ENCODE results near the gene CCDC38.
"Not testable (repeated sequence)": the region's sequence is repeated elsewhere in the genome, so short reads cannot be mapped to it uniquely, and the experiment has no call there.

Gene CCDC38

DNA sequence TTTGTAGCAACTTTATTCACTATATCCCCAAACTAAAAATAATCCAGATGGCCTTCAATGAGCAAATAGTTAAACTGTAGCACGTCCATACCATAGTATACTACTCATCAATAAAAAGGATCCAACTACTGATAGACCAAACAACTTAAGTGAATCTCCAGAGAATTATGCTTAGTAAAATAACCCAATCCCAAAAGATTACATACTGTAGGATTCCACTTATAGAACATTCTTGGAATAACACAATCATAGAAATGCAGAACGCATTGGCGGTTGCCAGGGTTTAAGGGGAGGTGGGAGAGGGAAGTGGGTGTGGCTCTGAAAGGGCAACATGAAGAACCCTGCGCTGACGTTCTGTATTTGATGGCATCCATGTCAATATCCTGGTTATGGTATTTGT, 55.1 kb downstream of the CCDC38 start:
- no peak for DNase-seq (ENCODE audit: insufficient read length, low spot score)
- FAIRE-seq = no peak

DNA sequence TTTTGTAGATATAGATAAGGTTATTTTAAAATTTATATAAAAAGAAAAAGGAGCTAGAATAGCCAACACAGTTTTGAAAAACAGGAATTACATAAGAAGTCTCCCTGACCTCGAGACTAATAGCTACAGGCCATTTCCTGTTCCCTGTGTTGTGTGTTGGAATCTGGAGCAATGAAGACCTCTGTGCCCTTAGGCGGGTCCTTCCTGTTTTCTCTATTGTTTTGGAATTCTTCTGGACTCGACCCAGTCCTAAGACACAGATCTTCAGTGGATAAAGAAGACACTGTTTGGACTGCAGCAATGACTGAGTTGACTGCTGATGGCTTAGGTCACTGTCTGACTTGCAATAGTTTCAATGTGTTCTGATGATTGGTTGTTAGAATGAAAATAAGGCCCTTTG, 57.4 kb downstream of the CCDC38 start:
- FAIRE-seq (no peak), DNase-seq (ENCODE audit: insufficient read length, low spot score) (no peak)

DNA sequence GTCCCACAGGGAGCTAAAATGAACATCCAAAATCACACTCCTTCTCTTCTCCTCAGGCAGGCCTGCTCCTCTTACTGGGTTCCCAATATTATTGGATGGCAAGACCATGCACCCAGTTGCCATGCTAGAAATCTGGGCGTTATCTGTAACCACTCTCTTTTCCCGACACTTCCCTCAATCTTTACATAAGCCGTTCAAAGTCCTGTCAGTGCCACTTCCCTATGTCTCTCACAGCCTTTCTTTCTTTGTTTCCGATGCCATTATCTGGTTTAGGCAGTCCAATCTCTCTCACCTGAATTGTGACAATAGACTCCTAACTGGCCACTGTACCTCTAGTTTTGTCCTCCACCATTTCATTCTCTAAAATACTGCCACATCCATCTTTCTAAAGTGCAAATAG, 59.5 kb downstream of the CCDC38 start:
- no peak for DNase-seq (ENCODE audit: insufficient read length, low spot score)
- FAIRE-seq = no peak

DNA sequence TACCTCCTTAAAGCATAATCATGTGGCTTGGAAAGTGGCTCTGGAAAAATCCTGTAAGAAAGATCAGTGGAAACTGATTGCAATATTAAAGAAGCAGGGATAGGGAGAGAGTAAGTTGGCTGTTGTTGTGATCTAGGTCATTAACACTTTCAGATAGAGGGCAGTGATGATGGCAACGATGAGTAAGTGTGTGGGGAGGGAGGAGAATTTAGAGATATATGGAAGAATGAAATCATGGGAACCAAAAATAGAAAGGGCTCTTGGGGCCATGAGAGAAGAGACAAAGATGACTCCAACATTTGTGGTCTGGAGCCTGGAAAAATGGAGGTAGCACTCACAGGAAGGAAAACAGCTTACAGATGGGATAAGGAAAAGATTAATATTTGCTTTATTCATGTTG, 60.3 kb downstream of the CCDC38 start:
- DNase-seq (ENCODE audit: insufficient read length, low spot score) (no peak), FAIRE-seq (no peak)

DNA sequence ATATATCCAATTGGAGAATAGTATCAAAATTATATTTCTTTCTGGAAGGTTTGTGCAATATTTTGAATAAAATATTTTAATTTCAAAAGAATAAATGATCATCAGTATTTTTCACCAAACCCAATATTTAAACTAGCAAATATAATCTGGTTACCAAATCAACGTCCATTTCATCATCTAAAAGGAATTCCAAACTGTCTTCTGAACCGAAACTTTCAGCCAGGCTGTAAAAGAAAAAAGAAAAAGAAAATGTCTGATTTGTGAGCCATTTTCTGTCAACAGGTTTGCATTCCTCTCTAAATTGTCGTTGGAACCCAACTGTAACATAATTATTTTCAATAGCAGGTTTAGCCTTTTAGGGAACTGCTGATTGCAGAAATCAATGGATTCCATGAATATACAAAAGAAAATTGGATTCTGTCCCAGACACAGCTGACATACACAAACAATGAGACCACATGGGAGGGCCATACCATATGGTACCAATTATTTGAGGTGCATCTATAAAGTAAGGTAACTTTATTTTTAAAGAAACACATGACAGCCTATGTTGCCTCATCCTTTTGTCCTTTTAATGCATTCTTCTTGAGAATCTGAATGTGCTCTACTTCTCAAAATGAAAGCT, 61.0 kb downstream of the CCDC38 start:
- FAIRE-seq (no peak), DNase-seq (ENCODE audit: insufficient read length, low spot score) (no peak)

DNA sequence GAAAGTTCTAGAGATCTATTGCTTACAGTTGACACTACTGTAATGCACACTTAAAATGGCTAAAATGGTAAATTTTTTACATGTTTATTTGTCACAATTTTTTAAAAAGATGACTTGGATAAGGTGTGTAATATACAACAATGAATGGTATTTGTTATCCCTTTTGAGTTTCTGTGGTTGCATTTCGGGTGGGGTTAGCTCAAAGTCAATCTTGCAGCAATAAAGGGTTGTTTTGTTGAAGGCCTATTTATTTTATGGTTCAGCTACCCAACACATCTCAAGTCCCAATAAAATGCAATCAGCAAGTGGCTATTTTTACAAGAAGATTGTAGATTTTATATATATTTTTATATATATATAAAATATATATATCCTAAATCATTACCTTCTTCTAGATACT, 61.5 kb downstream of the CCDC38 start:
- DNase-seq (ENCODE audit: insufficient read length, low spot score) (no peak), FAIRE-seq (no peak)

DNA sequence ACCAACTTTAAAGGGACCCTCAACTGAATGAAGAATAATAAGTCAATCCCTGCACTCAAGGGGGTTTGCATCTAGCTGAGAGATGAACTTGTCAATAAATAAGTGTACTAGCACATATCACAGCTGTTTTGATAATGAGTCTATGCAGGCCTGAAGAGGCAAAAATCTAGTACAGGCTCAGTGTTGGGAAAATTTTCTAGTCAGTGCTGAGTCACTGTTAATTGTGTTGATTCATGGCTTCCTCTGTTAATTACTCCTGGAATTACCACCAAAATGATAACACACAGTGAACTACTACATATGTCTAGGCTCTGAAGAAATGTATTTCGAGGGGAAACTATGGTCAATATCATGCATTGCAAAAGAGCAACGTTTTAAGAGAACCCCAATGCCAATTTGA, 64.8 kb downstream of the CCDC38 start:
- FAIRE-seq = no peak
- DNase-seq (ENCODE audit: insufficient read length, low spot score) = no peak

DNA sequence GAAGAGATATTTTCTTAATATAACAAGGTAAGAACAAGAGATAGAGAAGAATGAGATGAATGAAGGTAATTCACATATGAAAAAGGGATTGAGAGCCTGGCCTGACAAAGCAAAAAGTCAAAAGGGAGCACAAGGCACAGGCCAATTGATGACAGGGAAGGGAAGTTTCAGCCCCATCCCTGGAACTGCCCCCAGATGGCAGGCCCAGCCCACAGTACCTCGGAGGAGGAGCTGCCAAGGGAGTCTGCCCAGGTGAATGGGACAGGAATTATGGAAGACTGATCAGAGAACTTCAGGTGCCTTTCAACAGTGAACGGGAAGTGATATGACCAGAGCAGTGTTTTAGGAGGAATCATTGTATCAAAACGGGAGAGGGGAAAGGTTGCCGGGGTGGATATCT, 68.0 kb downstream of the CCDC38 start:
- FAIRE-seq (no peak), DNase-seq (ENCODE audit: insufficient read length, low spot score) (no peak)

DNA sequence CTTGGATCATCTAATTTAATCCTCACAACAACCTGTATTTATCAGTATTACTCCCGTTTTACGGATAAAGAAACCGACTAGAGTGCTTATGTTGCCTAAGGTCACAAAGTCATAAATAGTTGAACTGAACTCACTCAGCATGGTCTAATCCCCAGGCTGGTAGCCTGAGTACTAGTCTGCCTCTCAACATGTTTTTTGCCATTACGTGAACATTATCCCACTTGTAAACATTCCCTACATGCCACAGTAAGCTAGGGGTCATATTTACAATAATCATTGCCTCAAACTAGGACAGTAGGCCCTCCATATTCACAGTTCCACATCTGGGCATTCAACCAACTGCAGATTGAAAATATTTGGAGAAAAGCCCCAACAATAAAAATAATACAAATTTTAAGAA, 71.5 kb downstream of the CCDC38 start:
- FAIRE-seq = no peak

DNA sequence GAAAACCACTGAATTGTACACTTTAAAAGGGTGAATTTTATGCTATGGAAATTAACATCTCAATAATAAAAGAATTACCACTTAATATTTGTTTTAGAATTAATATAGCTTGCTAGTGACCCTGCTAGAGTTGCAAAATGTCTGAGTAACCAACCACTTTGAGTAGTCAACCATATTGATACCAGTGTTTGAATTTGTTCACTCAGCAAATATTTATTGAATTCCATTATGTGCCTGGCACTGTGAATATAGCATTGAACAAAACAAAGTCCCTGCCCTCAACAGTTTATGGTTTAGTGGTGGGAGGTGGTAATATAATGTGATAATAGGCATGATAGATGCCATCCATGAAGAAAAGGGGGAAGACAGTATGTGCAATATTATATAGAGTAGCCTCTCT, 79.1 kb downstream of the CCDC38 start:
- FAIRE-seq (no peak), DNase-seq (ENCODE audit: insufficient read length, low spot score) (no peak)

More for the DNA sequence above, 71.5 kb downstream of the CCDC38 start:
- no peak for DNase-seq (ENCODE audit: insufficient read length, low spot score)

DNA sequence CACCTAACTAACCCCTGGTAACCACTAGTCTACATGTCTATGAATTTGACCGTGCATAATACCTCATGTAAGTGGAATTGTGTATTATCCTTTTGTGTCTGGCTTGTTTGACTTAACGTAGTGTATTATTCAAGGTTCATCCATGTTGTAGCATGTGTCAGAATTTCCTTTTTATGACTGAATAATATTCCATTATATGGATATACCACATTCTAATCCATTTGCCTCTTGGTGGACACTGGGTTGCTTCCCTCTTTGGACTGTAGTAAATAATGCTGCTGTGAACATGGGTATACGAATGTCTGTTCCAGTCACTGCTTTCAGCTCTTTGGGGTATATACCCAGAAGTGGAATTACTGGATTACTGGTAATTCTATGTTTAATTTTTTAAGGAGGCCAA, 80.4 kb downstream of the CCDC38 start:
- no peak for DNase-seq (ENCODE audit: insufficient read length, low spot score)
- FAIRE-seq = no peak

DNA sequence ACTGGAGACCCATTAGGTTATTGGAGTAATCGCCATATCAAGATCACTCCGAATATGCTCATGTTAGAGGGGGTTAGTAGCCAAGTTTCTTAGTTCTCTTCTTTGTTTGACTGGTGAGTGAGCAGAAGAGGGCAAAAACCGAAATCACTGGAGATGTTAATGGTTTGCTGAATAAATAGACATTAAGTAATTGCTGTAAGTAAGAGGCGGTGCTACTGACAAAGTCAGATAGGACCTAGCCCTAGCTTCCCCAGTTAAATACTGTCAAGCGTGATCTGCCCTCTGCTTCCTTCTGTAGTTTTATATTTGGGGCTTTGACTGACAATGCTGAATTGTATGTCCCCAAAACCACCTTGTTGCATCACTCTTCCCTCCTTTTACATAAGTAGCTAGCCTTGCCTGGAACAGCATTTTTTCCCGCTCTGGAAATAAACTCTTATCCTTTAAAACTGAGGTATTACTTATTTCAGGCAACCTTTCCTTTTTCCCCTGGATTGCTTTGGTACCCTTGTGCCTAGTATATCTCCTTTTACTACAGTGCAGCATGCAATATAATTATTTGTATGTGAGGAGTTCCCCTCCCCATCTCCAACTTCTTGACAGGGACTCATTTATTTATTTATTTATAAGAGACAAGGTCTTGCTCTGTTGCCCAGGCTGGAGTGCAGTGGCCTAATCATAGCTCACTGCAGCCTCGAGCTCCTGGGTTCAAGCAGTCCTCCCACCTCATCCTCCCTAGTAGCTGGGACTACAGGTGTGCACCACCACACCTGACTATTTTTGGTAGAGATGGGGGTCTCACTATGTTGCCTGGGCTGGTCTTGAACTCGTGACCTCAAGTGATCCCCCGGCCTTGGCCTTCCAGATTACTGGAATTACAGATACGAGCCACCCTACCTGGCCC, 82.2 kb downstream of the CCDC38 start:
- DNase-seq (ENCODE audit: insufficient read length, low spot score) (no peak), FAIRE-seq (no peak)

DNA sequence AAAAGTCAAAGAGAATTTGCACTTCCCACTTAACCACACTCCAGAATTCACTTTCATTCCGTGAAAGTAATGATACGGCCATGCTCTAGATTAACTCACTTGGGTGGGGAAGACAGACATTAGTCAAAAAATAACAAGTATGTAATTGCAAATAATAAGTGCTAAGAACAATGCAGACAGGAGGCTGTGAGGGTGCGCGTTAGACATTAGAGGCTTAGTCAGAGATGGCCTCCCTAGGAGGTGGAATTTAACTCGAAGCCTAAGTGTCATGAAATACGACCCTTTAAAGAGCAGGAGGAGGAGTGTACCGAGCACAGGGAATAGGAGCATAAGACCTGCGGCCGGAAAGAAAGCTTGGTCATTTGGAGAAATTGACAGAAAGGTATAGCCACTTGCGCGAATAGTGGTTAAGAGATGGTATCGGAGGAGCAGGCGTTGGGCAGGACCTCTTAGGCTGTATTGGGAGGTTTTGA, 83.0 kb downstream of the CCDC38 start:
- DNase-seq (ENCODE audit: insufficient read length, low spot score) (no peak), FAIRE-seq (peak; percentile 40)

DNA sequence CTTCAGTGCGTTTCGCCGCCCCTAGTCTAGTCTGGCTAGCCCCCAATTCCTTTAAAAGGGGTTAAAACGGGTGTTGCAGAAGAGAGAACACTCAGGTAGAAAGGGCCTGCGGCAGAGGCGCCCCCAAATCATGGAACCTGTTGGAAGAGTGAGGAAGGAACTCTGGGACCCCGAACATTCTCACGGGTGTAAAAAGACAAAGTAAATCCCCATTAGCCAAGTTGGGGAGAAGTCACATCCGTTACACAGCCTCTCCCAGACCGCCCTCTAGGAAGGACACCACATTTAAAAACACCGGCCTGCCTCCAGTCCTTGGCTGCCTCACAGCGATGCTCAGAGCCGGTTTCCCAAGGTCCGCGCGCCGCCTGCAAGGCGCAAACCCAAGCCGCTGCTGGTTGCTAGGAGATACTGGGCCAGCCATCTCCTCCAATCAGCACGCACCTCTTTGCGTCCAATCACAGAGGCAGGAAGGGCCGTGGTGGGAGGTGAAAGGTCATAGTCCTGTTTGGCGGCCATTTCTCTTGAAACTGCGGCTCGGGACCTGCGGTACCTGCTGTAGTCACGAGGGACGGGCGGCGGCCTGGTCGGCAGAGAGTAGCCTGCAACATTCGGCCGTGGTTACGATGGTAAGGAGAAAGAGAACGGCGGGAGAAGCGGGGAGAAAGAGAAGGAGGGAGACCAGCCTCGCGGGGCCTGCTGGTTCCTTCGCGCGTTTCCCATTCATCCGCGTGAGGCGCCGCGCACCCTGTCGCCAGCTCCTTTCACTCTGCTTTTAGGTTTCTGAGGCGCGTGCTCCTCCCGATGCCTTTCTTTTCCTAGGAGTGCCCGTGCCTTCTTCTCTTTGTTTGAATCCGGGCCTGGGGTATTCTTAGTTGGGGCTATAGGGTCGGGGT, 83.7 kb downstream of the CCDC38 start, which contains the start of gene SNRPF:
Gene SNRPF (plus strand): TSS at position 502 of the 893 bp plus-strand sequence. CDS start 122 bp downstream, at position 624.
- FAIRE-seq = peak; percentile 100
- peak; percentile 78 for DNase-seq (ENCODE audit: insufficient read length, low spot score)

DNA sequence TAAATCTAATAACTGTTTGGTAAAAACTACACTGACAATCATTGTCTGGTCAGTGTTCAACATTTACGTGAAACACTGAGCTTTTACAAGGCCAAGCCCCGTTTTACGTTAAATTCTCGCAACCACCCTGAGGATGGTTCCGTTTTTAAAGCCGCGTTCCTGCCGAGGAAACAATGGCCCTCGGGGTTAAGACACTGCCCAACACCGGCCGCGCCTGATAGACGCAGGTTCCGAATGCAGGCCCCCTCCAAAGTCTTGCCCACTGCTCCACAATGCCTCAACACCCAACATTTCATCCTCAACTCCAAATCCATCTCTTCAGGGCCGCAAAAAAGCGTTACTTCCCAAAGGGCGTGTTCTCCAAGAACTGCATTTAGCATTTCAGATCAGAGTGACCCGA, 84.6 kb downstream of the CCDC38 start:
- FAIRE-seq (no peak), DNase-seq (ENCODE audit: insufficient read length, low spot score) (no peak)

DNA sequence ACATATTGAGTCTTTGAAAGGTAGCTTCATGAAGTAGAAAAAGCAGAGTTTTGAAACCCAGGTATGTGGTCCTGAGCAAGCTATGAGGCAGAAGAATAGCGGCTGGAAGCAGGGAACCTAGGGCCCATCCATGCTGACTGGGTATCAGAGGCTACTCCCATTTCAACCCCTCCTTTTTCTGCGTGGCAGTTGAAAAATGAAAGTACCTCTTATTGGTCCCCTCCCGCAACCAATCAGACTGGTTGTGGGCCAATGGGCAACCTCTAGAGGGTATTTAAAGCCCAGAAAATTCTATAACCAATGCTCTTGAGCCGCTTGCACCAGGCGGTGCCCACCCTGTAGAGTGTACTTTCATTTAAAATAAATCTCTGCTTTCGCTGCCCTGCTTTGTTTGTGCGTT, 85.3 kb downstream of the CCDC38 start:
- DNase-seq (ENCODE audit: insufficient read length, low spot score) (no peak), FAIRE-seq (no peak)

DNA sequence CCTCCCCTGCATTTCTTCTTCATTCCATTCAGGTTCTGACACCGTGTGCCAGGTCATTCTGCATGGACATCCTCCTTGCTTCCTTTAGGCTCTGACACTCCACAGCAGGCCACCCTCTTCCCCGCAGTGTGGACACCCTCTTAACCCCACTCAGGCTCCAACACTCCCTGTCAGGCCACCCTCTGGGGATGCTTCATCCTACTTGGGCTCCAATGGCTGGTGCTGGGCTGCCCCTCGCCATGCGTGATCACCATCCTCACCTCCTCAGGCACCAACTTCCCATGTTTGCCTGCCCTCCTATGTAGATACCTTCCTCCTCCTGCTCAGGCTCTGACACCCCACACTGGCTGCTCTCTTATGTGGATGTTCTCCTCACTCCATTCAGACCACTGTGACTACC, 90.3 kb downstream of the CCDC38 start:
- DNase-seq (ENCODE audit: insufficient read length, low spot score) = no peak

DNA sequence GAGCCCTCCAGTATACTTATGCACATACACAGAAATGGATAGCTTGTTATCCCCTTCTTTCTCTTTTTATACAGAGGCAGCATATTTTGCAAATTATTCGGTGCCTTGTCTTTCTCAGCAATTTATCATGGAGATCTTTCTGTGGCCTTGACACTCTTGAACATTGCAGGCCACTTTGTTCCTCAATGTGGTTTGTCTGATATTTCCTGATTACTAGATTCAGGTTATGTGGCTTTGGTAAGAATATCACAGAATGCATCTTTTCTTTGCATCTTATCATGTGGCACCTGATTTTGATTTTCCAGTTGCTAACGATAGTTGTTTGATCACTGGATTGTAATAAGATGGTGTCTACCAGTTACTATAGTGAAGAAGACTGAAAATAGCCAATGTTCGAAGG, 90.8 kb downstream of the CCDC38 start:
- DNase-seq (ENCODE audit: insufficient read length, low spot score) = no peak
- FAIRE-seq = no peak

More for the DNA sequence above, 90.3 kb downstream of the CCDC38 start:
- no peak for FAIRE-seq

DNA sequence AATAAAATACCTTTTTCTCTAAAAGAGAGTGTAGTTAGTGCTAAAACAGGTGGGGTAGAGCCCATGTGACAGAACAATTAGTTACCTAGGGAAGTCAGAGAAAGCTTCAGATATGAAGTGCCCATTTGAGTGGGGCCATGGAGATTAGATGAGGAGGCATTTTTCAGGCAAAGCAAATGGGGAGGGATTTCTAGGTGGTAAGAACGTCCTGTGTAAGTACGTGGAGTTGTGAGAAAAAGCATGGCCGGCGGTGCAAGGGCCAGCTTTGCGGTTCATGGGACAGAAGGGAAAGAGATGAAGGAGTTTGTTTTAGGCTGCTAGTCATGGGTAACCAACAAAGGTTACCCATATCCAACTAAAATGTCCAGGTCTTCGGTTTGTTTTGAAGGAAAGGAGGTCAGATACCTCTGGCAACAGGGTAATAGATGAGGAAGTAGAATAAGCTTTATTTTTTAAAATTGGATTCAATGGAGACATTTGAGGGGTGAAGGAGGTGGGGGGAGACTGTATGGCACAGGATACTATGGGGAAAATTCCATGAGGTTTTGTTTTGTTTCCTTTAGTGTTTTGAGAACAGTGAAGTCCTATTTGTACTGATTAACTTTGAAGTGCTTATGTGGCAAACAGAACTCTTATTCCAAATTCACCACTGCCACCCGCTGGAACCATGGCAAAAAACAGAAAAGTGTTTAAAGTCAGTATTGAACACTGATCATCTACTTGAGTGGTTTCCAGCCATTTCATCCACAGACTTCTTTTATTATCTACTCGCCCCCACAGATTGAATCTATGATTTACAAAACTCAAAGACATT, 93.6 kb downstream of the CCDC38 start:
- DNase-seq (ENCODE audit: insufficient read length, low spot score) = no peak
- FAIRE-seq = no peak

DNA sequence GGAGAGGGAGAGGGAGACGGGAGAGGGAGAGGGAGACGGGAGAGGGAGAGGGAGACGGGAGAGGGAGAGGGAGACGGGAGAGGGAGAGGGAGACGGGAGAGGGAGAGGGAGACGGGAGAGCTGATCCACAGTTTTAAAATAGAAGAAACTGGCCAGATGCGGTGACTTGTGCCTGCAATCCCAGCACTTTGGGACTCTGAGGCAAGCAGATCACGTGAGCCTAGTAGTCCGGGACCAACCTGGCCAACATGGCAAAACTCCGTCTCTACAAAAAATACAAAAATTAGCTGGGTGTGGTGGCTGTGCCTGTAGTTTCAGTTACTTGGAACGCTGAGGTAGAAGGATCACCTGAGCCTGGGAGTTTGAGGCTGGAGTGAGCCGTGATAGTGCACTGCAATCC, 100.0 kb downstream of the CCDC38 start:
- not testable (repeated sequence) for FAIRE-seq; DNase-seq (ENCODE audit: insufficient read length, low spot score)

Data from GM19239 (cell line).